Gastroesophageal sphincter (tissue), 4 donors: ENCODE results near the gene PLGRKT. TPM values are rescaled to one million over a fixed set of nuclear protein-coding genes. Genes with fewer than 3 reads are reported as not detected.
"Not testable (repeated sequence)": the region's sequence is repeated elsewhere in the genome, so short reads cannot be mapped to it uniquely, and the experiment has no call there.

Experiments used
- ATAC-seq: fragments of 150-250 bp; one replicate; pipeline ENCODE4 v1.9.1; 2016; ENCODE audit warnings: mild to moderate bottlenecking, moderate library complexity
- H3K27ac ChIP-seq, 4 donors: fragments of 200-600 bp; sonication (generic) in 3 of 4; 1 replicate in 3 of 4; 2 replicates in 1 of 4; pipeline ENCODE4 v1.5.1; 2016 to 2019
- H3K27me3 ChIP-seq: fragments of 200-600 bp; sonication (generic); one replicate; pipeline ENCODE4 v1.5.1; 2019
- H3K36me3 ChIP-seq, 2 donors: fragments of 200-600 bp; sonication (generic); one replicate each; pipeline ENCODE4 v1.5.1; 2019; ENCODE audit warnings: control low read depth in 1 of 2
- H3K4me1 ChIP-seq, 3 donors: fragments of 200-600 bp; sonication (generic); 1 replicate in 2 of 3; 2 replicates in 1 of 3; pipeline ENCODE4 v1.5.1; 2016 to 2019; ENCODE audit warnings: control low read depth in 2 of 3
- H3K4me3 ChIP-seq, 2 donors: fragments of 200-600 bp; sonication (generic); one replicate each; pipeline ENCODE4 v1.5.1; 2019; ENCODE audit warnings: mild to moderate bottlenecking in 1 of 2, moderate library complexity in 1 of 2
- H3K9me3 ChIP-seq, 3 donors: fragments of 200-600 bp; sonication (generic); one replicate each; pipeline ENCODE4 v1.5.1; 2017 to 2019; ENCODE audit warnings: control low read depth in 2 of 3
- CTCF ChIP-seq, 4 experiments: fragments of 200-600 bp in 2 of 4; fragments of 450-650 bp in 2 of 4; sonication (generic) in 1 of 4; IDR thresholded peaks; one replicate each; pipeline ENCODE4 v1.5.1; 2017 to 2019; ENCODE audit warnings: antibody characterized with exemption in 4 of 4, mild to moderate bottlenecking in 2 of 4, moderate library complexity in 2 of 4
- EP300 ChIP-seq: sonication (generic); formaldehyde crosslinking; IDR thresholded peaks from one replicate; pipeline ENCODE4 v1.6.1; 2017; ENCODE audit warnings: antibody characterized with exemption, mild to moderate bottlenecking
- POLR2A ChIP-seq, 2 donors: fragments of 450-650 bp; IDR thresholded peaks; one replicate each; pipeline ENCODE4 v1.6.1; 2017; ENCODE audit warnings: antibody characterized with exemption in 2 of 2, mild to moderate bottlenecking in 2 of 2, moderate library complexity in 1 of 2
- POLR2AphosphoS5 ChIP-seq: sonication (generic); formaldehyde crosslinking; IDR thresholded peaks from one replicate; pipeline ENCODE4 v1.6.1; 2017; ENCODE audit warnings: antibody characterized with exemption
- WGBS, 2 donors: methylation state at CpG; one replicate each; pipeline ENCODE4 v1.1.5; 2018; ENCODE audit warnings: low coverage in 1 of 2; 5-methylcytosine and 5-hydroxymethylcytosine counted together
- total RNA-seq, 4 donors: library from RNA; depleted of rRNA; stranded (reverse); fragments of >200 nt; gene quantifications; one replicate each; pipeline ENCODE4 v1.1.0, GENCODE V29; 2016

The PLGRKT gene
- total RNA-seq, 4 donors from 2014 or later, result 8.8 to 22.6 (median 13.3) TPM

- Histone ChIP-seq H3K4me3 (no peak overlapping the region), H3K4me1 (peaks cover 0 to 16% (median 0%) of the 10 kb centered on the region in 3 donors), H3K27ac (no peak overlapping the region), H3K9me3 (no peaks in the 10 kb centered on the region), H3K27me3 (no peaks in the 10 kb centered on the region), H3K36me3 (peaks cover 0 to 6% of the 10 kb centered on the region in 2 donors)
- 84 to 100% methylated on average over 3 of the region's 3 CpGs for WGBS, 2 donors
- TF ChIP-seq EP300, result no peak
- no peak for ATAC-seq
These were observed 33.1 kb upstream of the PLGRKT start for GRCh38 chr9:5470816-5471215.

- ATAC-seq, result no peak
These were observed 32.4 kb upstream of the PLGRKT start for GRCh38 chr9:5470122-5470521.

GRCh38 chr9:5468850-5469249 is 31.1 kb upstream of the PLGRKT start:
- H3K4me1 ChIP-seq, result peaks cover 0 to 16% (median 0%) of the 10 kb centered on the region in 3 donors
- no peak for ATAC-seq
- H3K9me3 ChIP-seq, result no peaks in the 10 kb centered on the region
- 18 to 26% methylated on average over 5 of the region's 5 CpGs for WGBS, 2 donors
- TF ChIP-seq EP300 (no peak), CTCF (IDR thresholded peaks at IDR 0.05) (no peak)
- no peaks in the 10 kb centered on the region for H3K27me3 ChIP-seq
- H3K36me3 ChIP-seq, result peaks cover 0 to 14% of the 10 kb centered on the region in 2 donors
- H3K4me3 ChIP-seq, result no peak overlapping the region
- no peak overlapping the region for H3K27ac ChIP-seq

More at GRCh38 chr9:5470122-5470521, 32.4 kb upstream of the PLGRKT start:
- Histone ChIP-seq H3K36me3 (peaks cover 0 to 13% of the 10 kb centered on the region in 2 donors), H3K27me3 (no peaks in the 10 kb centered on the region), H3K4me3 (no peak overlapping the region), H3K27ac (no peak overlapping the region), H3K9me3 (no peaks in the 10 kb centered on the region), H3K4me1 (peaks cover 0 to 16% (median 0%) of the 10 kb centered on the region in 3 donors)
- WGBS, 2 donors, result 90 to 92% methylated on average over 1 of the region's 1 CpG
- no peak for TF ChIP-seq POLR2A (IDR thresholded peaks at IDR 0.05)
- no peak for TF ChIP-seq EP300
- TF ChIP-seq CTCF (IDR thresholded peaks at IDR 0.05), result no peak
- no peak for TF ChIP-seq POLR2AphosphoS5

- no peak for ATAC-seq
- H3K27me3 ChIP-seq, result no peaks in the 10 kb centered on the region
- peaks cover 0 to 25% of the 10 kb centered on the region in 2 donors for H3K36me3 ChIP-seq
- H3K4me1 ChIP-seq, result peaks cover 0 to 16% (median 0%) of the 10 kb centered on the region in 3 donors
- H3K27ac ChIP-seq, result no peak overlapping the region
- 49 to 61% methylated on average over 2 of the region's 2 CpGs for WGBS, 2 donors
- TF ChIP-seq POLR2A (IDR thresholded peaks at IDR 0.05) (no peak), CTCF (IDR thresholded peaks at IDR 0.05) (no peak), POLR2AphosphoS5 (no peak), EP300 (no peak)
- no peak overlapping the region for H3K4me3 ChIP-seq
- H3K9me3 ChIP-seq, result no peaks in the 10 kb centered on the region
These were observed 29.0 kb upstream of the PLGRKT start for GRCh38 chr9:5466766-5467165.

- H3K27me3 ChIP-seq, result no peaks in the 10 kb centered on the region
- no peak for ATAC-seq
- TF ChIP-seq EP300, result no peak
- TF ChIP-seq POLR2AphosphoS5, result no peak
- no peak for TF ChIP-seq CTCF (IDR thresholded peaks at IDR 0.05)
- no peak for TF ChIP-seq POLR2A (IDR thresholded peaks at IDR 0.05)
- H3K4me3 ChIP-seq, result no peak overlapping the region
- H3K27ac ChIP-seq, result no peak overlapping the region
- H3K9me3 ChIP-seq, result no peaks in the 10 kb centered on the region
- WGBS, 2 donors, result 75 to 88% methylated on average over 1 of the region's 1 CpG
- H3K36me3 ChIP-seq, result peaks cover 0 to 25% of the 10 kb centered on the region in 2 donors
- peaks cover 0 to 16% (median 0%) of the 10 kb centered on the region in 3 donors for H3K4me1 ChIP-seq
These were observed 28.3 kb upstream of the PLGRKT start for GRCh38 chr9:5466005-5466404.

GRCh38 chr9:5464831-5465330 is 27.2 kb upstream of the PLGRKT start:
- Histone ChIP-seq H3K36me3 (peaks cover 0 to 25% of the 10 kb centered on the region in 2 donors), H3K4me1 (peaks cover 0 to 14% (median 0%) of the 10 kb centered on the region in 3 donors)
- H3K27ac ChIP-seq, H3K27me3 ChIP-seq, ATAC-seq, H3K4me3 ChIP-seq, H3K9me3 ChIP-seq: not testable (repeated sequence)
- WGBS, 2 donors, result 83 to 93% methylated on average over 3 to 4 of the region's 4 CpGs
